Uterus (tissue), 4 donors: ENCODE data around the gene EFCAB12. TPM values are rescaled to one million over a fixed set of nuclear protein-coding genes. Genes with fewer than 3 reads are reported as not detected.
A peak's percentile ranks its signal among the peaks of the same experiment; 100 is the strongest.

Source experiments
- DNase-seq, 2 donors: peaks; one replicate each; pipeline ENCODE4 v3.0.0-alpha.2; 2019 to 2020
- H3K27ac ChIP-seq, 2 donors: fragments of 200-600 bp; sonication (generic); 1 replicate in 1 of 2; 2 replicates in 1 of 2; pipeline ENCODE4 v1.5.1; 2016 to 2018
- H3K27me3 ChIP-seq, 2 donors: fragments of 200-600 bp; sonication (generic); one replicate each; pipeline ENCODE4 v1.5.1; 2018 to 2019; ENCODE audit warnings: control low read depth in 1 of 2
- H3K36me3 ChIP-seq, 2 donors: fragments of 200-600 bp; sonication (generic); one replicate each; pipeline ENCODE4 v1.5.1; 2019; ENCODE audit warnings: control low read depth in 1 of 2
- H3K4me1 ChIP-seq, 2 donors: fragments of 200-600 bp; sonication (generic); one replicate each; pipeline ENCODE4 v1.5.1; 2018 to 2019; ENCODE audit warnings: control low read depth in 1 of 2
- H3K4me3 ChIP-seq, 2 donors: fragments of 200-600 bp; sonication (generic); 1 replicate in 1 of 2; 2 replicates in 1 of 2; pipeline ENCODE4 v1.5.1; 2018 to 2019; ENCODE audit warnings: mild to moderate bottlenecking in 1 of 2
- H3K9me3 ChIP-seq, 2 donors: fragments of 200-600 bp; sonication (generic); one replicate each; pipeline ENCODE4 v1.5.1; 2019; ENCODE audit warnings: control low read depth in 1 of 2
- POLR2A ChIP-seq, 2 donors: fragments of 450-650 bp; IDR thresholded peaks; one replicate each; pipeline ENCODE4 v1.6.1; 2016; ENCODE audit warnings: antibody characterized with exemption in 2 of 2, mild to moderate bottlenecking in 1 of 2, moderate library complexity in 1 of 2
- intact Hi-C: fragments of 100-400 bp; cut with DNase I; formaldehyde crosslinking; loops from one replicate; pipeline ENCODE4 v1.15.1; 2023; ENCODE audit warnings: low total_unique reads
- total RNA-seq, 4 donors: library from RNA; depleted of rRNA in 3 of 4; stranded (reverse); fragments of >200 nt in 3 of 4; gene quantifications; one replicate each; pipeline versions ENCODE4 v1.1.0 to v1.2.4, GENCODE V29; 2014 to 2023
- TF ChIP-seq, protein P1 (sequence below), 4 experiments: fragments of 200-600 bp in 2 of 4; fragments of 450-650 bp in 2 of 4; sonication (generic) in 2 of 4; IDR thresholded peaks; one replicate each; pipeline ENCODE4 v1.5.1; 2016 to 2019; ENCODE audit warnings: antibody characterized with exemption in 4 of 4, mild to moderate bottlenecking in 2 of 4, moderate library complexity in 1 of 4
- donor health status: DM: yes; HTN: yes; CAD: no.

EFCAB12 gene
- total RNA-seq, 4 donors from 2014 or later: under 0.01 to 0.76 (median 0.41) TPM; not detected in 1

DNA sequence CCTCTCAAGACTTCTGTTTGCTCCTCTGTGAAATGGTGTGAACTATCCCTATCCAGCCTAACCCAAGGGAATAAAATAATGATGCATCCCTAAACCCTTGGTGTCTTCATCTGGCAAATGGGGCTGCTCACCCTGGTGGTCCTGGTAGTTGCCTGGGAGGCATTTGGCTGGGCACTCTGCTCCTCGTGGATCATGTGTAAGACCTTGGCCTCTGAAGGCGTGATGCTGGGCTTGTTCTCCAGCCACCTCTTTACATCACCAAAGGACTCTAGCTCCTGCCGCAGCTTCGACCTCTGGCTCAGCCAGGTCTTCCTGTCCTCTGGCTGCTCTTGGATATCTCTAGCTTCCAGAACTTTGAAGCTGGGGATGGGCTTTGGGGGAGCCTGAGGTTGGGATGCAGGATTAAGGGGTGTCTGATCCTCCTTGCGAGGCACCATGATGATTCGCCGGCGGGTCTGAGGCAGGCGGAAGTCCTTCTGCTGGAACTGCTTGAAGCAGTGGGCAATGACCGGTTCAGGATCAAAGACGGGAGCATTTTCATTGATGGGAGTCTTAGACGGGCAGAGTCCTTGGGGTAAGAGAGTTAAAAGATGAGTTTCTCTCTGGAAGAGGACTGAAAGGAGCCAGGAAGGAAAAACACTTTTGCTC, 7.1 kb downstream of the EFCAB12 start:
- intact Hi-C loops: no loop called here
- Histone ChIP-seq H3K27ac (no peak overlapping the region), H3K4me3 (no peak overlapping the region), H3K4me1 (no peaks in the 10 kb centered on the region), H3K27me3 (no peaks in the 10 kb centered on the region), H3K9me3 (no peaks in the 10 kb centered on the region), H3K36me3 (no peaks in the 10 kb centered on the region)
- no peak for DNase-seq
- TF ChIP-seq, protein P1, sequence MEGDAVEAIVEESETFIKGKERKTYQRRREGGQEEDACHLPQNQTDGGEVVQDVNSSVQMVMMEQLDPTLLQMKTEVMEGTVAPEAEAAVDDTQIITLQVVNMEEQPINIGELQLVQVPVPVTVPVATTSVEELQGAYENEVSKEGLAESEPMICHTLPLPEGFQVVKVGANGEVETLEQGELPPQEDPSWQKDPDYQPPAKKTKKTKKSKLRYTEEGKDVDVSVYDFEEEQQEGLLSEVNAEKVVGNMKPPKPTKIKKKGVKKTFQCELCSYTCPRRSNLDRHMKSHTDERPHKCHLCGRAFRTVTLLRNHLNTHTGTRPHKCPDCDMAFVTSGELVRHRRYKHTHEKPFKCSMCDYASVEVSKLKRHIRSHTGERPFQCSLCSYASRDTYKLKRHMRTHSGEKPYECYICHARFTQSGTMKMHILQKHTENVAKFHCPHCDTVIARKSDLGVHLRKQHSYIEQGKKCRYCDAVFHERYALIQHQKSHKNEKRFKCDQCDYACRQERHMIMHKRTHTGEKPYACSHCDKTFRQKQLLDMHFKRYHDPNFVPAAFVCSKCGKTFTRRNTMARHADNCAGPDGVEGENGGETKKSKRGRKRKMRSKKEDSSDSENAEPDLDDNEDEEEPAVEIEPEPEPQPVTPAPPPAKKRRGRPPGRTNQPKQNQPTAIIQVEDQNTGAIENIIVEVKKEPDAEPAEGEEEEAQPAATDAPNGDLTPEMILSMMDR (IDR thresholded peaks at IDR 0.05): no peak
- no peak for TF ChIP-seq POLR2A (IDR thresholded peaks at IDR 0.05)

DNA sequence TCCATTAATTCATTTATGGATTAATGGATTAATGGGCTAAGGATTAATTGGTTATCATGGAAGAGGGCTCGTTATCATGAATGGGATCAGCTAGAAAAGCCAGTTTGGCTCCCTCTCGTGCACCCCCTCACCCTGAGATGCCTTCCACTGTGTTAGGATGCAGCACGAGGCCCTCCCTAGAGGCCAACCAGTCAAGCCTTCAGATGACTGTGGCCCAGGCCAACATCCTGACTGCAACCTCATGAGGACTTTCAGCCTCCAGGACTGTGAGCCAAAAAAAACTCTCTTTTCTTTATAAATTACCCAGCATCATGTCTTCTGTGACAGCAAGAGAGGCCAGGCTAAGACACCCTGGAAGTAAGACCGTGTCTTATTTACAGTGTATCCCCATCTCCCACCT, 9.0 kb downstream of the EFCAB12 start:
- Histone ChIP-seq H3K4me1 (no peaks in the 10 kb centered on the region), H3K27me3 (no peaks in the 10 kb centered on the region), H3K4me3 (no peak overlapping the region), H3K9me3 (no peaks in the 10 kb centered on the region), H3K36me3 (no peaks in the 10 kb centered on the region), H3K27ac (no peak overlapping the region)
- no peak for DNase-seq
- intact Hi-C loops: no loop called here
- TF ChIP-seq POLR2A (IDR thresholded peaks at IDR 0.05): no peak
- TF ChIP-seq, protein P1 (IDR thresholded peaks at IDR 0.05): no peak

DNA sequence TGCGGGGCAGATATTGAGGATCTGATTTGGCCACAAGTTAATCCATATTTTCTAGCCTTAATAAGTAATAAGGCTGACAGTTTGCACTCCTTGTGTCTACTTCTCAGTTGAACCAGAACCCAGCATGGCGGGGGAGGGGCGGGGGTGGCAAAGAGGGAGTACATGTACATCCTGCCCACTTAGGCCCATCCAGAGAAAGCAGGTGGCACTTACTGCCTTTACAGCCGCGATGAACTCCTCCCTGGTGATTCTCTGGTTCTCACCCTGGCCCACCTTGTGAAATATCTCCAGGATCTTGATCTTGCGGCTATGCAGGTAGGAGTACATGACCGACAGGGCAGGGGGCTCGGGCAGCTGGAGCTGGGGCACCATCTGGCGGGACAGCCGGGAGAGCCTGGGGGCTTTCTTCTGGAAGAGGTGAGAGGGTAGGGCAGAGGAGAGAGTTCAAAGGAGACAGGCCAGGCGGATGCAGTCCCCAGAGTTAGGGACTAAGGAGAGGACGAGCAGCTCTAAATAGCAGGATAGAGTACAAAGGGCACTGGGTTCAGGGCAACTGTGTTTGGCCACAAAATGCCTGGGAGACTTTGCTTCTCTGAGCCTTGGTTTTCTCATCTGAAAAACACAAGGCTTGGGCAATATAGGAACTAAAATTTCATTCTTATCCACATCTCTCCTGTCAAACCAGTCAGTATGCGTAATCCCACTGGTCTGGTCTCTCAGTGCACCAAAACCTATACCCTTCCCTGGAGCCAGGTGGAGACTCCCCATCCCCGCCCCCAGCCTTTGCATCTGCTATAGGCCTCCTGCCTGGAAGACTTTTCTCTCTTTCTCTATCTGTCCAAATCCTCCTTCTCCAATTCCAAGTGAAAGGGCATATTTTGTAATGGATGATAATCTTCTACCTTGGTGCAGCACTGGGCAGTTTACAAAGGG, 10.1 kb downstream of the EFCAB12 start:
- Histone ChIP-seq H3K36me3 (no peaks in the 10 kb centered on the region), H3K9me3 (no peaks in the 10 kb centered on the region), H3K27ac (peak overlapping the region in 1 of 2 donors; percentile 4), H3K27me3 (no peaks in the 10 kb centered on the region), H3K4me1 (no peaks in the 10 kb centered on the region), H3K4me3 (no peak overlapping the region)
- TF ChIP-seq, protein P1 (IDR thresholded peaks at IDR 0.05): no peak
- no peak for TF ChIP-seq POLR2A (IDR thresholded peaks at IDR 0.05)
- DNase-seq: no peak
- intact Hi-C loops: no loop called here

DNA sequence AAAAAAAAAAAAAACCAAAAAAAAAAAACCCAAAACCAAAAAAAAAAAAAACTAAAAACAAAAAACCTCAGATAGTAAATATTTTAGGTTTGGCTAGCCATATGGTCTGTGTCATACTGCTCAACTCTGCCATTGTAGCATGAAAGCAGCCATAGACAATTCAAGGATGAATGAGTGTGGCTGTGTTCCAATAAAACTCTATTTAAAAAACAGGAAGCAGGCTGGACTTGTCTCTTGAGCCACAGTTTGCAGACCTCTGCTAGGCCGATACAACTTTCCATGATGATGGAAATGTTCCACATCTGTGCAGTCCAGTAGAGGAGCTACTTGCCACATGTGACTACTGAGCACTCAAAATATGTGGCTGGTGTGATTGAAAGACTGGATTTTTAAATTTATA, 11.1 kb downstream of the EFCAB12 start:
- Histone ChIP-seq H3K9me3 (no peaks in the 10 kb centered on the region), H3K27ac (peak overlapping the region in 1 of 2 donors; percentile 4)
- intact Hi-C loops: no loop called here

More for the DNA sequence above, 11.1 kb downstream of the EFCAB12 start:
- DNase-seq: no peak
- TF ChIP-seq, protein P1 (IDR thresholded peaks at IDR 0.05): no peak
- no peak for TF ChIP-seq POLR2A (IDR thresholded peaks at IDR 0.05)
- H3K4me3 ChIP-seq: no peak overlapping the region
- no peaks in the 10 kb centered on the region for H3K36me3 ChIP-seq
- H3K27me3 ChIP-seq: no peaks in the 10 kb centered on the region
- no peaks in the 10 kb centered on the region for H3K4me1 ChIP-seq
